GM21423 (cell line): ENCODE data around the gene TIMM44.
"Not testable (repeated sequence)": the region's sequence is repeated elsewhere in the genome, so short reads cannot be mapped to it uniquely, and the experiment has no call there.

Source experiments
- ATAC-seq: cut with Tn5 transposase; IDR thresholded peaks from one replicate; pipeline ENCODE4 v1.9.1; 2021; ENCODE audit warnings: mild to moderate bottlenecking, moderate library complexity; ENCODE audit not compliant: unreplicated experiment

TIMM44 gene

GRCh38 chr19:7977021-7977722 lies 33.7 kb upstream of the TIMM44 start:
- no peak for ATAC-seq

- no peak for ATAC-seq
These were observed 33.0 kb upstream of the TIMM44 start for GRCh38 chr19:7976461-7976860.

- ATAC-seq = no peak
These were observed 31.6 kb upstream of the TIMM44 start for GRCh38 chr19:7975037-7975436.

GRCh38 chr19:7973883-7974282 lies 30.4 kb upstream of the TIMM44 start:
- no peak for ATAC-seq

- no peak for ATAC-seq
These were observed 28.4 kb upstream of the TIMM44 start for GRCh38 chr19:7971553-7972520.

GRCh38 chr19:7970716-7971448 lies 27.4 kb upstream of the TIMM44 start:
- no peak for ATAC-seq

- ATAC-seq = no peak
These were observed 26.1 kb upstream of the TIMM44 start for GRCh38 chr19:7969555-7969939.

GRCh38 chr19:7968796-7969554 lies 25.5 kb upstream of the TIMM44 start:
- ATAC-seq = no peak

GRCh38 chr19:7968008-7968795 lies 24.7 kb upstream of the TIMM44 start:
- ATAC-seq = no peak

GRCh38 chr19:7965921-7966665 lies 22.6 kb upstream of the TIMM44 start:
- ATAC-seq = no peak

GRCh38 chr19:7965259-7965841 lies 21.9 kb upstream of the TIMM44 start:
- ATAC-seq = no peak

GRCh38 chr19:7963566-7963965 lies 20.1 kb upstream of the TIMM44 start:
- ATAC-seq = no peak

- ATAC-seq = no peak
These were observed 19.3 kb upstream of the TIMM44 start for GRCh38 chr19:7962644-7963268.

GRCh38 chr19:7961920-7962626 lies 18.6 kb upstream of the TIMM44 start:
- ATAC-seq = no peak

GRCh38 chr19:7961082-7961481 lies 17.6 kb upstream of the TIMM44 start:
- ATAC-seq = not testable (repeated sequence)

- no peak for ATAC-seq
These were observed 15.7 kb upstream of the TIMM44 start for GRCh38 chr19:7959211-7959610.

GRCh38 chr19:7955696-7956095 lies 12.2 kb upstream of the TIMM44 start:
- no peak for ATAC-seq

- no peak for ATAC-seq
These were observed 10.1 kb upstream of the TIMM44 start for GRCh38 chr19:7953576-7953975.
